ENCODE measurements around the gene ALDH6A1. TPM values are rescaled to one million over a fixed set of nuclear protein-coding genes. Genes with fewer than 3 reads are reported as not detected.
"Not testable (repeated sequence)": the region's sequence is repeated elsewhere in the genome, so short reads cannot be mapped to it uniquely, and the experiment has no call there.

ALDH6A1 gene
- 10 to 100 TPM in 3 of 4 donors, 1 to 10 TPM in 1; 5.1 to 34.7 (median 13.1) TPM for total RNA-seq

DNA sequence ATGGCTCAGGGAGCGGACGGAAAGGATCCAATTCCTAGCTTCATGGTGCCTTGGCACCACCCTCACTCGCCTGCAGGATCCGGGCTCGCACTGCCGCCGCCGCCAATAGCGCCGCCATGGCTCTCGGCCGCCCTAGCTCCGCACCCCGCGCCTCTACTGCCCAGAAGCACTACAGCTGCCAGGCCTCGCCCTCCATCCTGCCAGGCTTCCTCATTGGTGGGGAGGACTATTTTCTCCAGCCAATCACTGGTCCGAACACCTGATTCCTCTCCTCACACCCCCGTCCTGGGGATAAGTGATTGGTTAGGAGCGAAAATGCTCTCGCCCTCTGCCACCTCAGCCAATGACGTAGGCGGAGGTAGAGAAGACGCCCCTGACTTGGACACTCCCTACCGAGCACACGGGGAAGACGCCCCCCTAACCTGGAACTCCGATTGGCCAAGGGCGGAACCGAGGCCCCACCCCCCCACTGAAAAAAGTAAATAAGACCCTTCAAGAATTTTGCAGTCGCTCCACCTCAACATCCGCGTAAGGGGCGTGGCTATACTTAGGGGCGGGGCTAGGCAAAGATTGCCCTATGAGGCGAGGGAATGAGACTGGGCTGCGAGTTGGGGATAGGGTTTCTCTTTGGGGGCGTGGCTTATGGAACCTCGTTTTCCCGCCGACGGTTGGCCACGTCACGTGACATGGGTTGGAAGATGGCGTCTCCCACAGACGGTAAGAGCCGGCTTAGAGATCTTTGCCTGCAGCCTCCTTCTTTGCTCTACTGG, at the start of gene ALDH6A1, which contains the start of gene LIN52:
Gene ALDH6A1, minus strand, starts transcription at position 177 of the 770 bp plus-strand sequence. Its CDS starts 59 bp downstream, at position 118.
Gene LIN52, plus strand, starts transcription at position 680 of the 770 bp plus-strand sequence. Its CDS starts 19 bp downstream, at position 699.
- intact Hi-C loops (cut with DNase I) = no loop called here
- Histone ChIP-seq H3K4me1 (peaks cover 0 to 42% (median 14%) of the 10 kb centered on the region in 3 donors), H3K27me3 (no peaks in the 10 kb centered on the region), H3K36me3 (no peaks in the 10 kb centered on the region), H3K27ac (peak within 1 kb of the TSS; percentile 90 to 96 (median 93)), H3K9me3 (no peaks in the 10 kb centered on the region), H3K4me3 (peak within 1 kb of the TSS; percentile 71 to 76 (median 76))
- TF ChIP-seq POLR2A (IDR thresholded peaks at IDR 0.05) = peak in 3 of 4 donors; percentile 92 to 94 (median 94)
- TF ChIP-seq, protein P1, sequence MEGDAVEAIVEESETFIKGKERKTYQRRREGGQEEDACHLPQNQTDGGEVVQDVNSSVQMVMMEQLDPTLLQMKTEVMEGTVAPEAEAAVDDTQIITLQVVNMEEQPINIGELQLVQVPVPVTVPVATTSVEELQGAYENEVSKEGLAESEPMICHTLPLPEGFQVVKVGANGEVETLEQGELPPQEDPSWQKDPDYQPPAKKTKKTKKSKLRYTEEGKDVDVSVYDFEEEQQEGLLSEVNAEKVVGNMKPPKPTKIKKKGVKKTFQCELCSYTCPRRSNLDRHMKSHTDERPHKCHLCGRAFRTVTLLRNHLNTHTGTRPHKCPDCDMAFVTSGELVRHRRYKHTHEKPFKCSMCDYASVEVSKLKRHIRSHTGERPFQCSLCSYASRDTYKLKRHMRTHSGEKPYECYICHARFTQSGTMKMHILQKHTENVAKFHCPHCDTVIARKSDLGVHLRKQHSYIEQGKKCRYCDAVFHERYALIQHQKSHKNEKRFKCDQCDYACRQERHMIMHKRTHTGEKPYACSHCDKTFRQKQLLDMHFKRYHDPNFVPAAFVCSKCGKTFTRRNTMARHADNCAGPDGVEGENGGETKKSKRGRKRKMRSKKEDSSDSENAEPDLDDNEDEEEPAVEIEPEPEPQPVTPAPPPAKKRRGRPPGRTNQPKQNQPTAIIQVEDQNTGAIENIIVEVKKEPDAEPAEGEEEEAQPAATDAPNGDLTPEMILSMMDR (IDR thresholded peaks at IDR 0.05) = no peak
- DNase-seq = peak; percentile 93
- WGBS, 2 donors = 0% methylated on average over 34 to 36 of the region's 46 CpGs

DNA sequence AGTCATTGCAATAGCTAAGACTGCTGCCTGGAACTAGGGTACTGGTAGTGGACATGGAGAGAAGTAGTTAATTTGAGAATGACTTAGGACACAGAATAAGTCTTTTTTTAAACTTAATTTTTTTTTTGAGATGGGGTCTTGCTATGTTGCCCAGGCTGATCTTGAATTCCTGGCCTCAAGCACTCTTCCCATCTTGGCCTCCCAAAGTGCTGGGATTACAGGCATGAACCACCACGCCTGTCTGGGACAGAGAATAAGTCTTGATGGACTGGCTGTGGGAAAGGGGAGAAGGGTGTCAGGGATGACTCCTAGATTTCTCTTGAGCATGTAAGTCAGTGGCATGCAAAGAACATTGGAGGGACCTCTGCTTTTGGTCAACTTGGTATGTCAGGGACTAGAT, 43.4 kb upstream of the ALDH6A1 start:
- DNase-seq = no peak
- intact Hi-C loops (cut with DNase I) = no loop called here

DNA sequence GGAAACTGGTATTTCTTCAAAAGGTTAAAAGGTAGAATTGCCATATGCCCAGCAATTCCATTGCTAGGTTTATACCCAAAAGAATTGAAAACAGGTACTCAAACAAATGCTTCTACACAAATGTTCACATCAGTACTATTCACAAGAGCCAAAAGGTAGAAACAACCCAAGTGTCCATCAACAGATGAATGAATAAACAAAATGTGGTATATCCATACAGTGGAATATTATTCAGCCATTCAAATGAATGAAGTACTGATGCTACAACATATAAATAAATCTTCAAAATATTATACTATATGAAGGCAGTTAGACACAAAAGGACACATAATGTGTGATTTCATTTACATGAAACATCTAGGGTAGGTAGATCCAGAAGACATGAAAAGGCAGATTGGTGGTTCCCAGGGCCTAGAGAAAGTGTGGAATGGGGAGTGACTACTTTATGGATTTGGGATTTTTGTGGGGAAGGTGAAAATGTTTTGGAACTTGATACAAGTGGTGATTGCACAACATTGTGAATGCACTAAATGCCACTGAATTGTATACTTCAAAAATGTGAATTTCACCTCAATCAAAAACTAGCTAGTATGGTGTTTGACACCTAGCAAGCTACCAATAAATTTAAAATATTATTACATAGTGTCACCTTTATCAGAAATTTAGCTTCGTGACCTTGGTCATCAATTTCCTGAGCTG, 42.2 kb upstream of the ALDH6A1 start:
- WGBS, 2 donors = 93 to 94% methylated on average over 1 of the region's 1 CpG
- Histone ChIP-seq H3K27me3 (no peaks in the 10 kb centered on the region), H3K4me1 (no peaks in the 10 kb centered on the region), H3K9me3 (no peaks in the 10 kb centered on the region), H3K4me3 (no peak overlapping the region), H3K27ac (no peak overlapping the region), H3K36me3 (peaks cover 0 to 4% (median 0%) of the 10 kb centered on the region in 3 donors)
- DNase-seq = no peak
- no peak for TF ChIP-seq POLR2A (IDR thresholded peaks at IDR 0.05)
- TF ChIP-seq, protein P1 (IDR thresholded peaks at IDR 0.05) = no peak
- intact Hi-C loops (cut with DNase I) = no loop called here

More for the DNA sequence above, 43.4 kb upstream of the ALDH6A1 start:
- TF ChIP-seq POLR2A (IDR thresholded peaks at IDR 0.05) = no peak
- TF ChIP-seq, protein P1 (IDR thresholded peaks at IDR 0.05) = no peak
- no peaks in the 10 kb centered on the region for H3K9me3 ChIP-seq
- no peaks in the 10 kb centered on the region for H3K36me3 ChIP-seq
- H3K27me3 ChIP-seq = no peaks in the 10 kb centered on the region
- no peak overlapping the region for H3K4me3 ChIP-seq
- H3K4me1 ChIP-seq = no peaks in the 10 kb centered on the region
- no peak overlapping the region for H3K27ac ChIP-seq
- 100% methylated on average over 1 of the region's 1 CpG; no CpG with 5 or more reads in 1 of the 2 donors for WGBS, 2 donors

DNA sequence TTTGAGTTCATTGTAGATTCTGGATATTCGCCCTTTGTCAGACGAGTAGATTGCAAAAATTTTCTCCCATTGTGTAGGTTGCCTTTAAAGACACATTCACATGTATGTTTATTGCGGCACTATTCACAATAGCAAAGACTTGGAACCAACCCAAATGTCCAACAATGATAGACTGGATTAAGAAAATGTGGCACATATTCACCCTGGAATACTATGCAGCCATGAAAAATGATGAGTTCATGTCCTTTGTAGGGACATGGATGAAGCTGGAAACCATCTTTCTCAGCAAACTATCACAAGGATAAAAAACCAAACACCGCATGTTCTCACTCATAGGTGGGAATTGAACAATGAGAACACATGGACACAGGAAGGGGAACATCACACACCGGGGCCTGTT, 41.2 kb upstream of the ALDH6A1 start:
- intact Hi-C loops (cut with DNase I); H3K27ac ChIP-seq; H3K27me3 ChIP-seq; H3K9me3 ChIP-seq; H3K4me1 ChIP-seq; H3K4me3 ChIP-seq; DNase-seq: not testable (repeated sequence)
- WGBS, 2 donors = 89 to 97% methylated on average over 2 to 4 of the region's 5 CpGs
- peaks cover 0 to 12% (median 0%) of the 10 kb centered on the region in 3 donors for H3K36me3 ChIP-seq

DNA sequence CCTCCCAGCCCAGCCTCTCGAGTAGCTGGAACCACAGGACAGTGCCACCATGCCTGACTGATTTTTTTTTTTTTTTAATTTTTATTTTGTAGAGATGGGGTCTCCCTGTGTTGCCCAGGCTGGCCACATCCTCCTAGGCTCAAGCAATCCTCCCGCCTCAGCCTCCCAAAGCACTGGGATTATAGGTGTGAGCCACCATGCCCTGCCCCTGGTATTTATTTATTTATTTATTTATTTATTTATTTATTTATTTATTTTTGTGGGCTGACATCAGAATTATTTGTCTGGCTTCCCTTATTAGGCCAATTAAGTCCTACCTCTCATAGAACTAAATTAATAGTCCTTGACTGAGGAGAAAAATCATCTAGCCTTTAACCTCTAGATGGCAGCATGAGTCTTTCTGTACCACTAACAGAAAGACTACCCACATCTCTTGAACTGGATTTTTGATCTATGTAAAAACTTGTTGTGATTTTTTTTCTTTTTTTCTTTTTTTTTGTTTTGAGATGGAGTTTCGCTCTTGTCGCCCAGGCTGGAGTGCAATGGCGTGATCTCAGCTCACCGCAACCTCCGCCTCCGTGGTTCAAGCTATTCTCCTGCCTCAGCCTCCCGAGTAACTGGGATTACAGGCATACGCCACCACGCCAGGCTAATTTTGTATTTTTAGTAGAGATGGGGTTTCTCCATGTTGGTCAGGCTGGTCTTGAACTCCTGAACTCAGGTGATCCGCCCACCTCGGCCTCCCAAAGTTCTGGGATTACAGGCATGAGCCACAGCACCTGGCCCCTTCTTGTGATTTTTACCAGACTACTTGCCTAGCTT, 27.4 kb upstream of the ALDH6A1 start:
- peaks cover 0 to 33% (median 0%) of the 10 kb centered on the region in 3 donors for H3K36me3 ChIP-seq
- intact Hi-C loops (cut with DNase I); H3K4me3 ChIP-seq; H3K9me3 ChIP-seq; H3K4me1 ChIP-seq; H3K27me3 ChIP-seq; DNase-seq; H3K27ac ChIP-seq: not testable (repeated sequence)
- TF ChIP-seq, protein P1 (IDR thresholded peaks at IDR 0.05) = peak in 4 of 6 experiments; percentile 40 to 59 (median 45)
- 92 to 94% methylated on average over 12 to 13 of the region's 13 CpGs for WGBS, 2 donors
